ENCODE data around the gene PSMG1. TPM values are rescaled to one million over a fixed set of nuclear protein-coding genes. Genes with fewer than 3 reads are reported as not detected.
"Not testable (repeated sequence)": the region's sequence is repeated elsewhere in the genome, so short reads cannot be mapped to it uniquely, and the experiment has no call there.

The PSMG1 gene
- total and polyA plus RNA-seq, 12 donors, result 14.8 to 29.4 (median 25.5) TPM

DNA sequence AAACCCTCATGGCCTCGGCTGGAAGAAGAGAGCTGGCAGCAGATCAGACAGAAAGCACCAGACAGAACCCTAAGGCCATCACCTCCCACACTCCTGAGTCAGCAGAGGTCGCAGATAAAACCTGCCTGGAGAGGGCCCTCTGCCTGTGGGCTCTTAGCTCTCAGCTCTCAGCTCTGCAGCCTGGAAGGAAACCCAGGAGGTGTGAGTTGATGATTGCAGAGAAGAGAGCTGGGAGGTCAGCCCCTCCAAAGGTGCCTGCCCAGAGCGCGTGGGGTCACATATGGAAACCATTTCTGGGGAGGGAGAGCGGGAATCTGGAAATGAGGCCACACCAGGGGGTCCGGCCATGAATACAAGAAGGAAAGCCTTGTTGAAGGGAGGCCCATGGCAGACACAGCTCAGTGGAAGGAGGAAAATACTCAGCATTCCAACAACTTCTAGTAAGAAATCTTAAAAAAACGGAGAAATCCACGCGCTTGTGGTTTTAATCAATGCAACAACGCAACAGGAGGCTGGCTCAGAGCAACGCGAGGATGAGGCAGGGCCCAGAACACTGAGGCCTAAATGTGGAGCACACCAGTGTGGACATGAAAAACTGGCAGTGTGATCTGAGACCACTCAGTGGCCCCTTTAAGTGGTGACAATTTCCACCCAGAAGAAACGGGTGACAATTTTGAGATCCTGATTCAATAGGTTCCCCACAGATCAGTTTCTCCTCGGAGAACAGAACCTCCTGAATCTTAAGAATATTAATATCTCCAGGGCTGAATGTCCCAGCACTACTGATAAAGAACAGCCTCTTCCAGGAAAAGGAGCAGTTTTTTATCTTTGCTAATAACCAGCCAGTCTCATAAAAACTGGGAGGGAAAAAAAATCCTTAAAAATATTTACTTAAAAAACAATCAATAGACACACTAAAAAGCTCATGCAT, 45.7 kb downstream of the PSMG1 start:
- TF ChIP-seq, protein P1, sequence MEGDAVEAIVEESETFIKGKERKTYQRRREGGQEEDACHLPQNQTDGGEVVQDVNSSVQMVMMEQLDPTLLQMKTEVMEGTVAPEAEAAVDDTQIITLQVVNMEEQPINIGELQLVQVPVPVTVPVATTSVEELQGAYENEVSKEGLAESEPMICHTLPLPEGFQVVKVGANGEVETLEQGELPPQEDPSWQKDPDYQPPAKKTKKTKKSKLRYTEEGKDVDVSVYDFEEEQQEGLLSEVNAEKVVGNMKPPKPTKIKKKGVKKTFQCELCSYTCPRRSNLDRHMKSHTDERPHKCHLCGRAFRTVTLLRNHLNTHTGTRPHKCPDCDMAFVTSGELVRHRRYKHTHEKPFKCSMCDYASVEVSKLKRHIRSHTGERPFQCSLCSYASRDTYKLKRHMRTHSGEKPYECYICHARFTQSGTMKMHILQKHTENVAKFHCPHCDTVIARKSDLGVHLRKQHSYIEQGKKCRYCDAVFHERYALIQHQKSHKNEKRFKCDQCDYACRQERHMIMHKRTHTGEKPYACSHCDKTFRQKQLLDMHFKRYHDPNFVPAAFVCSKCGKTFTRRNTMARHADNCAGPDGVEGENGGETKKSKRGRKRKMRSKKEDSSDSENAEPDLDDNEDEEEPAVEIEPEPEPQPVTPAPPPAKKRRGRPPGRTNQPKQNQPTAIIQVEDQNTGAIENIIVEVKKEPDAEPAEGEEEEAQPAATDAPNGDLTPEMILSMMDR (IDR thresholded peaks at IDR 0.05), result no peak
- H3K27ac ChIP-seq, result peak overlapping the region in 5 of 10 donors; percentile 26 to 64 (median 54)
- DNase-seq (no peak), ATAC-seq (peak in 5 of 8 donors; percentile 28 to 55 (median 29))
- no peaks in the 10 kb centered on the region for H3K9me3 ChIP-seq
- intact Hi-C loops (cut with DNase I), result loop anchor here (1.0 to 10.0 kb wide), 10 partner anchors 403 to 635 kb away; no protein-coding TSS in a partner anchor
- no peaks in the 10 kb centered on the region for H3K27me3 ChIP-seq
- H3K4me1 ChIP-seq, result peaks cover 0 to 17% (median 0%) of the 10 kb centered on the region in 9 donors
- 77 to 83% methylated on average over 14 of the region's 14 CpGs for WGBS, 2 donors
- H3K36me3 ChIP-seq, result no peaks in the 10 kb centered on the region
- H3K4me3 ChIP-seq, result no peak overlapping the region

DNA sequence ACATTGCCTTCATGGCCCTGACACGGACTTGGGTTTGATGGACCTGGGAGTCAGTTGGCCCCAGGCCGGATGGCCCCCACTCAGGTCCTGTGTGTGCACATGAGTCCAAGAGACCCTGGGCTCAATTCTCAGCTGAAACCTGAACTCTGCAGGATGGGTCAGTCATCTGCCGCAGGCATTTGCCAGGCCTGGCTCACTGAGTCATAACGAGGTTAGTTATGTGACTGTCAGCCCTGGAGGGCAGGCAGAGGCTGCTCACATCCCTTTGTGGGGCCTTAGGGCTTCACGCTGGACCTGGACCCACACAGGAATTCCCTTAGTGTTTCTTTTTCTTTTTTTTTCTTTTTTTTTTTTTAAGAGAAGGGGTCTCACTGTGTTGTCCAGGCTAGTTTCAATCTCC, 46.5 kb downstream of the PSMG1 start:
- no peak for ATAC-seq
- intact Hi-C loops (cut with DNase I), result loop anchor here in 9 of 10 donors (2.0 to 10.0 kb wide), 8 partner anchors 402 to 634 kb away; no protein-coding TSS in a partner anchor
- 93 to 95% methylated on average over 5 of the region's 5 CpGs for WGBS, 2 donors

DNA sequence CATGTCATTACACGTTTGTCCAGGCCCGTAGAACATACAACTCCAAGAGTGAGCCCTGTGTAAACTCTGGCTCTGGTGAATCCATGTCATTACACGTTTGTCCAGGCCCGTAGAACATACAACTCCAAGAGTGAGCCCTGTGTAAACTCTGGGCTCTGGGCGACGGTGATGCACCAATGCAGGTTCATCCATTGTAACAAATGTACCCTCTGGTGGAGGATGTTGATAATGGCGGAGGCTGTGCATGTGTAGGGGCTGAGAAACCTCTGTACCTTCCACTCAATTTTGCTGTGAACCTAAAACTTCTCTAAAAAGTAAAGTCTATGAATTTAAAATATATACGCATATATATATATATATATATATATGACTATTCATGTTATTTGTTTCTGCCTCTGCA, 47.1 kb downstream of the PSMG1 start:
- WGBS, 2 donors, result 71 to 78% methylated on average over 7 to 8 of the region's 8 CpGs
- peaks cover 0 to 17% (median 0%) of the 10 kb centered on the region in 9 donors for H3K4me1 ChIP-seq
- not testable (repeated sequence) for H3K36me3 ChIP-seq, H3K27ac ChIP-seq, H3K27me3 ChIP-seq, H3K9me3 ChIP-seq, DNase-seq, H3K4me3 ChIP-seq
- peak in 2 of 8 donors; percentile 54 to 58 for ATAC-seq
- intact Hi-C loops (cut with DNase I), result loop anchor here in 9 of 10 donors (2.0 to 10.0 kb wide), 8 partner anchors 401 to 634 kb away; no protein-coding TSS in a partner anchor
- TF ChIP-seq, protein P1 (IDR thresholded peaks at IDR 0.05), result peak in 5 of 9 donors; percentile 25 to 48 (median 40)

More for the DNA sequence above, 46.5 kb downstream of the PSMG1 start:
- TF ChIP-seq, protein P1 (IDR thresholded peaks at IDR 0.05), result no peak
- no peaks in the 10 kb centered on the region for H3K36me3 ChIP-seq
- H3K27me3 ChIP-seq, result no peaks in the 10 kb centered on the region
- H3K4me1 ChIP-seq, result peaks cover 0 to 17% (median 0%) of the 10 kb centered on the region in 9 donors
- no peak for DNase-seq
- peaks cover 0 to under 1% (median 0%) of the 10 kb centered on the region in 11 donors for H3K9me3 ChIP-seq
- H3K4me3 ChIP-seq, result no peak overlapping the region
- H3K27ac ChIP-seq, result peak overlapping the region in 2 of 10 donors; percentile 54 to 61

DNA sequence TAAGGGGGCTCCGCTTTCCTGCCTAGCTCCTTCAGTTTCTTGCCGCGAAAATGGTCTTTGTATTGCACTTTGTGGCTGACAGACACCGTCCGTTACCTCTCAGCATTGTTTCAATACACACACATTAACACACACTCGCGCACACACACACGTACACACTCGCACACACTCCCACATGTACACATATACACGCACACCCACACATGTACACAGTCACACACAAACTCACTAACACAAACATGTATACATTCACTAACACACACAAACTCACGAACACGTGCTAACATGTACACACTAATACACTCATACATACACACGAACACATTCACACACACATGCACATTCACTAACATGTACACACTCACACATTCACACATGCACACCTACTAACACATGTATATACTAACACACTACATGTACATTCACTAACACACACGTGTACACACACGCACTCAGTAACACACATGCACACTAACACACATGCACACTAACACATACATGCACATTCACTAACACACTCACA, 48.9 kb downstream of the PSMG1 start:
- Histone ChIP-seq H3K27me3 (no peaks in the 10 kb centered on the region), H3K4me3 (no peak overlapping the region), H3K9me3 (peaks cover 0 to 12% (median 0%) of the 10 kb centered on the region in 11 donors), H3K36me3 (no peaks in the 10 kb centered on the region), H3K27ac (no peak overlapping the region), H3K4me1 (peaks cover 0 to 17% (median 0%) of the 10 kb centered on the region in 9 donors)
- intact Hi-C loops (cut with DNase I), result loop anchor here in 3 of 10 donors (5.0 to 10.0 kb wide), 3 partner anchors 332 to 630 kb away; no protein-coding TSS in a partner anchor
- 90 to 95% methylated on average over 15 of the region's 15 CpGs for WGBS, 2 donors
- TF ChIP-seq, protein P1 (IDR thresholded peaks at IDR 0.05), result no peak
- ATAC-seq, result no peak
- no peak for DNase-seq
